PC-3 (cell line): ENCODE data around the gene GRIA1. TPM values are rescaled to one million over a fixed set of nuclear protein-coding genes. Genes with fewer than 3 reads are reported as not detected.

ENCODE experiments used
- ATAC-seq: fragments of 200-7000 bp; cut with Tn5 transposase; 2 replicates; pipeline ENCODE4 v1.9.1; 2020; ENCODE audit warnings: mild to moderate bottlenecking, moderate library complexity
- BruUV-seq: library from RNA; stranded (reverse); fragments of 400-500 nt; replicated peaks from 2 replicates; lab custom pipeline; 2021; lab: Mats Ljungman, UMichigan
- CTCF ChIA-PET: fragments of 300-600 bp; sonication (Branson Sonifier 250); formaldehyde crosslinking; loops from one replicate; lab custom pipeline; 2022; ENCODE audit warnings: antibody characterized with exemption; lab: Charles Lee
- POLR2A ChIA-PET: fragments of 300-600 bp; sonication (Branson Sonifier 250); formaldehyde crosslinking; loops from one replicate; lab custom pipeline; 2022; ENCODE audit warnings: antibody characterized with exemption; ENCODE audit not compliant: unreplicated experiment; lab: Charles Lee
- DNase-seq: peaks from one replicate; pipeline ENCODE4 v3.0.0-alpha.2; 2015
- H2AFZ ChIP-seq: fragments of 300-600 bp; sonication (generic); 2 replicates; pipeline ENCODE4 v1.6.0; 2016; ENCODE audit warnings: antibody characterized with exemption, low read length
- H3F3A ChIP-seq: fragments of 300-600 bp; sonication (generic); one replicate; pipeline ENCODE4 v1.6.0; 2017; ENCODE audit warnings: antibody characterized with exemption, low read length, control low read depth, mild to moderate bottlenecking; ENCODE audit not compliant: unreplicated experiment
- H3K27ac ChIP-seq: fragments of 300-600 bp; sonication (generic); 2 replicates; pipeline ENCODE4 v1.5.1; 2016; ENCODE audit warnings: mild to moderate bottlenecking, low read length
- H3K27me3 ChIP-seq: fragments of 300-600 bp; sonication (generic); 2 replicates; pipeline ENCODE4 v1.6.1; 2016; ENCODE audit warnings: low read length, mixed read lengths
- H3K36me3 ChIP-seq: fragments of 300-600 bp; sonication (generic); 2 replicates; pipeline ENCODE4 v1.6.1; 2016; ENCODE audit warnings: low read depth, mixed run types, low read length, mixed read lengths
- H3K4me1 ChIP-seq: fragments of 300-600 bp; sonication (generic); 2 replicates; pipeline ENCODE4 v1.5.1; 2016; ENCODE audit warnings: low read length; ENCODE audit not compliant: insufficient read depth
- H3K4me2 ChIP-seq: fragments of 300-600 bp; sonication (generic); 2 replicates; pipeline ENCODE4 v1.6.0; 2016; ENCODE audit warnings: low read length
- H3K4me3 ChIP-seq: fragments of 300-600 bp; sonication (generic); 2 replicates; pipeline ENCODE4 v1.5.1; 2016; ENCODE audit warnings: mild to moderate bottlenecking, low read length, mixed read lengths
- H3K79me2 ChIP-seq: fragments of 300-600 bp; sonication (generic); 2 replicates; pipeline ENCODE4 v1.6.1; 2017; ENCODE audit warnings: low read length, mixed read lengths
- H3K9ac ChIP-seq: fragments of 300-600 bp; sonication (generic); 2 replicates; pipeline ENCODE4 v1.6.0; 2016; ENCODE audit warnings: mild to moderate bottlenecking, low read length
- H3K9me2 ChIP-seq: fragments of 300-600 bp; sonication (generic); replicated peaks from 2 replicates; pipeline ENCODE4 v1.6.1; 2016; ENCODE audit warnings: mixed run types, low read length, mixed read lengths
- H3K9me3 ChIP-seq: fragments of 300-600 bp; sonication (generic); 2 replicates; pipeline ENCODE4 v1.6.1; 2016; ENCODE audit warnings: low read length, mixed read lengths
- H4K20me1 ChIP-seq: fragments of 300-600 bp; sonication (generic); 2 replicates; pipeline ENCODE4 v1.6.1; 2016; ENCODE audit warnings: low read length, mixed read lengths
- CTCF ChIP-seq: fragments of 300-600 bp; sonication (generic); conservative IDR thresholded peaks from 2 replicates; pipeline ENCODE4 v1.5.1; 2017; ENCODE audit warnings: antibody characterized with exemption, low read depth, mild to moderate bottlenecking, low read length
- EZH2 ChIP-seq: fragments of 300-600 bp; sonication (generic); IDR thresholded peaks from one replicate; pipeline ENCODE4 v1.6.1; 2017; ENCODE audit warnings: antibody characterized with exemption, mild to moderate bottlenecking, low read length; ENCODE audit not compliant: unreplicated experiment
- EZH2phosphoT487 ChIP-seq: fragments of 300-600 bp; sonication (generic); IDR thresholded peaks from 2 replicates; pipeline ENCODE4 v1.6.1; 2018; ENCODE audit warnings: mild to moderate bottlenecking, antibody characterized with exemption, low read length, borderline replicate concordance
- intact Hi-C: fragments of 100-400 bp; cut with micrococcal nuclease; formaldehyde crosslinking; loops from 2 replicates; pipeline ENCODE4 v1.9.0; 2023
- total RNA-seq: library from RNA; depleted of rRNA; stranded (reverse); fragments of >200 nt; gene quantifications from 2 replicates; pipeline ENCODE4 v1.2.3, GENCODE V29; 2014

GRIA1 gene
- total RNA-seq, 1 experiment from 2014 or later = not detected

DNA sequence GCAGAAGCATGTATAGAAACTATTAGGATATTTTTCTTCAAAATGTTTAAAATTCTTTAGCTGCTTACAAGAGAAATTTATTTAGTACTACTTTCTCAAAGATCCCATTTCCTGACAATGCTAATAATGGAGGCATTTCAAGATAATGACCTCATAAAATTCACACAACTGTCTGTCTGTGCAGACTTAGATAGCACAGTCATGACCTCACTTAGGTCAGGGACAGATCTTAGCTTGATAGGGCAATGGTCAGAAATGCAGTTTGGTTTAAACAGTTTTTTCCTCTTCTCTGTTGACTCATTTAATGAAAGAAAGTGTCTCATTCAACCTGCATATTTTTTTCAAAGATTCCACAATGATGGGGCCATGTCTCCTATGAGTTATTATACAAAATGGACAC, 128.4 kb downstream of the GRIA1 start:
- H3K79me2 ChIP-seq = no peaks in the 10 kb centered on the region
- H3K9me2 ChIP-seq = no peaks in the 10 kb centered on the region
- no peak overlapping the region for H3K4me3 ChIP-seq
- H3K36me3 ChIP-seq = no peaks in the 10 kb centered on the region
- no TSS peak for BruUV-seq
- POLR2A ChIA-PET = no interaction called here
- H2AFZ ChIP-seq = no peak overlapping the region
- H3K4me1 ChIP-seq = no peaks in the 10 kb centered on the region
- no peaks in the 10 kb centered on the region for H3K27me3 ChIP-seq
- no peak overlapping the region for H3K4me2 ChIP-seq
- DNase-seq (no peak), ATAC-seq (no peak)
- no peaks in the 10 kb centered on the region for H3F3A ChIP-seq
- no peak overlapping the region for H3K9ac ChIP-seq
- TF ChIP-seq EZH2 = no peak
- no peak for TF ChIP-seq EZH2phosphoT487
- no peak for TF ChIP-seq CTCF
- intact Hi-C loops = no loop called here
- H3K9me3 ChIP-seq = no peaks in the 10 kb centered on the region
- no peak overlapping the region for H3K27ac ChIP-seq
- CTCF ChIA-PET = no interaction called here
- H4K20me1 ChIP-seq = no peaks in the 10 kb centered on the region

GRCh38 chr5:153619771-153620170, 129.3 kb downstream of the GRIA1 start:
- no peak overlapping the region for H3K9ac ChIP-seq
- no peak overlapping the region for H2AFZ ChIP-seq
- H3K4me3 ChIP-seq = no peak overlapping the region
- BruUV-seq = no TSS peak
- H4K20me1 ChIP-seq = no peaks in the 10 kb centered on the region
- H3K27me3 ChIP-seq = no peaks in the 10 kb centered on the region
- DNase-seq (peak; percentile 19), ATAC-seq (peak; percentile 43)
- H3K79me2 ChIP-seq = no peaks in the 10 kb centered on the region
- TF ChIP-seq EZH2phosphoT487 (no peak), CTCF (no peak), EZH2 (no peak)
- intact Hi-C loops = no loop called here
- no peaks in the 10 kb centered on the region for H3K9me2 ChIP-seq
- H3K4me2 ChIP-seq = no peak overlapping the region
- no peaks in the 10 kb centered on the region for H3K9me3 ChIP-seq
- no peak overlapping the region for H3K27ac ChIP-seq
- no peaks in the 10 kb centered on the region for H3K4me1 ChIP-seq
- no peaks in the 10 kb centered on the region for H3F3A ChIP-seq
- POLR2A ChIA-PET = no interaction called here
- H3K36me3 ChIP-seq = no peaks in the 10 kb centered on the region
- CTCF ChIA-PET = no interaction called here

GRCh38 chr5:153623124-153623523, 132.7 kb downstream of the GRIA1 start:
- Histone ChIP-seq H3K36me3 (no peaks in the 10 kb centered on the region), H3K79me2 (no peaks in the 10 kb centered on the region), H3K27me3 (no peaks in the 10 kb centered on the region), H3K4me1 (no peaks in the 10 kb centered on the region), H3K9me2 (no peaks in the 10 kb centered on the region), H3K4me3 (no peak overlapping the region), H3K27ac (no peak overlapping the region), H3K9ac (no peak overlapping the region), H3F3A (no peaks in the 10 kb centered on the region), H4K20me1 (no peaks in the 10 kb centered on the region), H3K9me3 (no peaks in the 10 kb centered on the region), H2AFZ (no peak overlapping the region), H3K4me2 (no peak overlapping the region)
- intact Hi-C loops = no loop called here
- ChIA-PET POLR2A (no interaction called here), CTCF (no interaction called here)
- BruUV-seq = no TSS peak
- ATAC-seq = no peak
- TF ChIP-seq EZH2phosphoT487 (no peak), CTCF (no peak), EZH2 (no peak)
- DNase-seq = no peak
